Activated naive CD8-positive, alpha-beta T cell (primary cell): ENCODE results near the gene RRAS.

Source experiments
- H3K27ac Mint-ChIP-seq: one replicate; pipeline ENCODE4 v1.8.0; 2021; ENCODE audit warnings: mixed read lengths
- H3K27me3 Mint-ChIP-seq: one replicate; pipeline ENCODE4 v1.8.0; 2021; ENCODE audit warnings: mixed read lengths
- H3K36me3 Mint-ChIP-seq: one replicate; pipeline ENCODE4 v1.8.0; 2021; ENCODE audit warnings: mixed read lengths
- H3K4me1 Mint-ChIP-seq: one replicate; pipeline ENCODE4 v1.8.0; 2021; ENCODE audit warnings: low read depth, mixed read lengths
- H3K4me3 Mint-ChIP-seq: one replicate; pipeline ENCODE4 v1.8.0; 2021; ENCODE audit warnings: mild to moderate bottlenecking, mixed read lengths
- H3K9me3 Mint-ChIP-seq: one replicate; pipeline ENCODE4 v1.8.0; 2021; ENCODE audit warnings: low read depth, mixed read lengths

RRAS gene

DNA sequence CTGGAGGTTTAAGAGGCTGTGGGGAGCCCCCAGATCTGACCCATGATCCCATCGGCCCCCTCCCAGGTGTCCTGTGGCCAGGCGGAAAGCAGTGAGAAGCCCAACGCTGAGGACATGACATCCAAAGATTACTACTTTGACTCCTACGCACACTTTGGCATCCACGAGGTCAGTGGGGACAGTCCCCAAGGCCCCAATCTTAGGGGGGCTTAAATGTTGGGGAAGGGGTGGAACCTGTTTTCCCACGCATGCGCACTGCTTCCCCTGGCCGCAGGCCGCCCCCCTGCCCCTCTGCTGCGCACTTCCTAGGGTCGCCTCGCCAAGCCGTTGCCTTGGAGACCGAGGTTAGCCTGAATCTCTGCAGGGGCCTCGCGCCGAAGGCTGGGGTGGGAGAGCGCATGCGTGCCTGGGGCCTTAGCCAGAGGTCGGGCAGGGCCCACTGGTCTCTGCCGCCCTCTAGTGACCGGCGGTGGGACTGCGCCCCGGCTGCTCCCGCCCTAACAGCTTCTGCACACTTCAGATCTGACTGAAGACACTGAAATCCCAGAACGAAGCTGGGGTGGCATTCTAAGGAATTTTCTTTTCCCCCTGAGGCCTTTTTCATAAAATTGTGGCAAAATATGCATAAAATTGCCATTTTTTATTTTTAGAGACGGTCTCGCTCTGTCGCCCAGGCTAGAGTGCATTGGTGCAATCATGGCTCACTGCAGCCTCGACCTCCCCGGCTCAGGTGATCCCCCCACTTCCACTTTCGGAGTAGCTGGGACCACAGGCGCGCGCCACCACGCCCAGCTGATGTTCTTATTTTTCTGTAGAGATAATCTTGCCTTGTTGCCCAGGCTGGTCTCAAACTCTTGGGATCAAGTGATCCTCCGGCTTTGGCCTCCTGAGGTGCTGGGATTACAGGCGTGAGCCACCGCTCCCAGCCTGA is 40.7 kb upstream of the RRAS start:
- no peaks in the 10 kb centered on the region for H3K27me3 Mint-ChIP-seq
- peaks cover 32% of the 10 kb centered on the region for H3K4me1 Mint-ChIP-seq
- H3K4me3 Mint-ChIP-seq: peak overlapping the region; percentile 69
- peak overlapping the region; percentile 10 for H3K27ac Mint-ChIP-seq
- no peaks in the 10 kb centered on the region for H3K36me3 Mint-ChIP-seq
- H3K9me3 Mint-ChIP-seq: no peaks in the 10 kb centered on the region

DNA sequence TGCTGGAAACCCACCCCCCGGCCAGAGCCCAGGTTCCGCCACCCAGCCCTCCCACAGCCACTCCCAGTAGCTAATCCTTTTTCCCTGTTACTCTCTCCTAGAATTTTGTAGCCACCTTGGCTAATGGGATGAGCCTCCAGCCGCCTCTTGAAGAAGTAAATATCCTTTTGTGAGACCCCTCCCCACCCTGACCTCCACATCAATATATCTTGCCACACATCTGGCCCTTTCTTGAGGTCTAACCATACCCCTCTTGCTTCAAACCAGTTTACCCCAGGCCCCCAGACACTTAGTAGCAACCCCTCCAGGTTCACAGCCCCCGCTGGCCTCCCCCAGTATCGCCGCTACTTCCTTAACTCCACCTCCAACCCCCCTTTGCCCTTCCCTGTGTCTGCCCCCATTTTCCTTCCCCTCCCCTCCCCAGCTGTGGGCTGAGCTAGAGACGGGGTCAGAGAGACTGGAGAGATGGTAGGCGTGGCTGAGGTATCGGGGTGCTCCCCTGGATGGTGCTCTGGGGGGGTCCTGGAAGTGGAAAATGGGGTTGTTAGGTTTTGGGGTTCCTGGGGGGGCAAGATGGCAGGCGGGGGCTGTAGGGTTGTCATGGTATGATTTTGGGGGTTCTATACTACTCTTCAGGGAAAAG is 39.9 kb upstream of the RRAS start:
- H3K36me3 Mint-ChIP-seq: no peaks in the 10 kb centered on the region

DNA sequence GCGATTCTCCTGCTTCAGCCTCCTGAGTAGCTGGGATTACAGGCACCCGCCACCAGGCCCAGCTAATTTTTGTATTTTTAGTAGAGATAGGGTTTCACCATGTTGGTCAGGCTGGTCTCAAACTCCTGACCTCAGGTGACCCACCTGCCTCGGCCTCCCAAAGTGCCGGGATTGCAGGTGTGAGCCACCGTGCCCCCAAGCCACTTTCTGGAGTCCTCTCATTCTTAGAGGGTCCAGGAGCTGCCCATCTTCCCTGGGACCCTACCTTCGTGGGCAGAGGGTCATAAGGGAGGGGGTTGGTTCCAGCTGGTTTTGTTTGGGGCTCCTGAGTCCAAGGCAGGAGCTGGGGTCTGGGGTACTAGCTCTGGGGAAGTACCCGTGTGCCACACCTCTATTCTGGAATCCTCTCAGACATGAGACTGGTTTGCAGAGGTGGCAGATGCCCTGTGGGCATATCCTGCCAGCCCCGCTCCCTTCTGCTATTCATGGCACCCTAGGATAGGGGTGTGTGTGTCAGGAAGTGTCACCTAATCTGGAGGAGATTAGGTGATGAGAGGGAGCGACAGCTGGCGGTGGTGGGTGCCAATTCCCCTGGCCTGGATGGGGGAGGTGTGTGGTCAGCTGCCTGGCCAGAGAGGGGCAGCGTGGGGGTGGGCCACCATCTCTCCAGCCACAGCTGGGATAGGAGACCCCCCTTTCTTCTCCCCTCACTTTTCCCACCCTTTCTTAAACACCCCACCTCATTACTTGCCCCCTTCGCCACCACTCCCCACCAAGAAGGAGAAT is 39.2 kb upstream of the RRAS start:
- Mint-ChIP-seq H3K27me3 (no peaks in the 10 kb centered on the region), H3K27ac (peak overlapping the region; percentile 16), H3K4me3 (peak overlapping the region; percentile 97), H3K9me3 (no peaks in the 10 kb centered on the region), H3K36me3 (no peaks in the 10 kb centered on the region), H3K4me1 (peaks cover 29% of the 10 kb centered on the region)

More for the DNA sequence above, 39.9 kb upstream of the RRAS start:
- H3K27me3 Mint-ChIP-seq: no peaks in the 10 kb centered on the region
- peak overlapping the region; percentile 69 for H3K4me3 Mint-ChIP-seq
- H3K9me3 Mint-ChIP-seq: no peaks in the 10 kb centered on the region
- H3K27ac Mint-ChIP-seq: peak overlapping the region; percentile 10
- H3K4me1 Mint-ChIP-seq: peaks cover 29% of the 10 kb centered on the region

DNA sequence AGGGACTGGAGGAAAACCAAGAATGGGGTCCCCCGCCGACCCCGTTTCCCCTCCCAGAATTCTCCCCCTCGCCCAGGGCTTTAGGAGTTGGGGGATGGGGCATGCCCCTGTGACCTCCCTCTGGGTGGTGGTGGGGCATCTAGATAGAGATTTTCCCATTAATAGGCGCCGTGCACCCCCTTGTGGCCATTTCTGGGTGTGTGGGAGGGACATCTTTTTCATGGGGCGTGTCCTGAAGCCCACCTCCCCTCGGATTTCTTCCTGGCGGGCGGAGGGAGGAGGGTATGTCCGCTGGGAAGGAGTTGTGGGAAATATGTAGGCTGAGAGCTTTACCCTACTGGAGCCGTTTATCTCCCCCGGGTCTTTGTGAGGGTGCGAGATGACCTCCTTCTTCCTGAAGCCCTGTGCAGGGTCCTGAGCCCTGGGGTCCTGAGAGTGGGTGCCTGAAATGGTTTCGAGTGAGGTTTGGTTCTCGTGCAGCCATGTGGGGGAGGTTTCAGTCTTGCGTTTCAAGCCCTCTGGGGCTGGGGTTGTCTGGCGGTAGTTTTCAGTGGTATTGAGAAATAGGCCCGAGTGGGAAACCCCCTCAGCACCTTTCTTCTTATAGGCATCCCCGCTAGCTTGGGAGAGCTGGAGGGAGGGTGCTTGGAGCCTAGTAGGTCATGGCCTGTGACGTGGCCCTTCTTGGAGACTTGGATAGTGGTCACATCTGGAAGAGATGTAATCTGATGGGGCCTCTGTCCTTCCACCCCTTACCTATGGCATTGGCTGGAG is 38.1 kb upstream of the RRAS start:
- H3K4me3 Mint-ChIP-seq: peak overlapping the region; percentile 97
- no peaks in the 10 kb centered on the region for H3K36me3 Mint-ChIP-seq
- H3K4me1 Mint-ChIP-seq: peaks cover 30% of the 10 kb centered on the region
- peak overlapping the region; percentile 95 for H3K27ac Mint-ChIP-seq
- H3K27me3 Mint-ChIP-seq: no peaks in the 10 kb centered on the region
- H3K9me3 Mint-ChIP-seq: no peaks in the 10 kb centered on the region

GRCh38 chr19:49677231-49677900 is 37.4 kb upstream of the RRAS start, which contains the start of gene PRMT1:
PRMT1 (plus strand) TSS chr19:49677271; CDS start chr19:49677281, 10 bp downstream.
- H3K9me3 Mint-ChIP-seq: no peaks in the 10 kb centered on the region
- no peaks in the 10 kb centered on the region for H3K36me3 Mint-ChIP-seq
- peak within 1 kb of the TSS; percentile 99 for H3K27ac Mint-ChIP-seq
- no peaks in the 10 kb centered on the region for H3K27me3 Mint-ChIP-seq
- H3K4me1 Mint-ChIP-seq: peaks cover 29% of the 10 kb centered on the region
- H3K4me3 Mint-ChIP-seq: peak within 1 kb of the TSS; percentile 97

DNA sequence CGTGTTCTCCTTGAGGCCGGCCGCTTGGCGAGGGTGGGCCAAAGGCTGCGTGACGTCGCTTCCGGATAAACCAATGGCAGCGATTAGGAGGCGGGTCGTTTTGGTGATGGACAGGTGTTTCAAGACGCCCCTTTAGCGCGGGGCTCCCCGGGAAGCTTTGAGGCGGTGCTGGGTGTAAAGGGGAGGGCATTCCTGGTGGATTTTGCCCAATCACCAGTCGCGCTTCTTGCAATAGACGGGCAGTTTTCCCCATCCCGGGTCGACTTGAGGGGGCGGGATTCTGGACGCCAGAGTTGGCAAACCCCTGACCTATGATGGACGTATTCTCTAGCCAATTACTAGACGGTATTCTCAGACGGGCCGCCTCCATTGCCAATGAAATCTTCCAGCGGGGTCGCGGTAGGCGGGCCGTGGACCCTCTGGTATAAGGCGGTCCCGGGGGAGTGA is 36.9 kb upstream of the RRAS start:
- H3K4me1 Mint-ChIP-seq: peaks cover 34% of the 10 kb centered on the region
- no peaks in the 10 kb centered on the region for H3K27me3 Mint-ChIP-seq
- H3K36me3 Mint-ChIP-seq: no peaks in the 10 kb centered on the region
- peak overlapping the region; percentile 99 for H3K27ac Mint-ChIP-seq
- H3K4me3 Mint-ChIP-seq: peak overlapping the region; percentile 94
- H3K9me3 Mint-ChIP-seq: no peaks in the 10 kb centered on the region

- peak overlapping the region; percentile 94 for H3K4me3 Mint-ChIP-seq
- no peaks in the 10 kb centered on the region for H3K9me3 Mint-ChIP-seq
- no peaks in the 10 kb centered on the region for H3K36me3 Mint-ChIP-seq
- peaks cover 34% of the 10 kb centered on the region for H3K4me1 Mint-ChIP-seq
- H3K27ac Mint-ChIP-seq: peak overlapping the region; percentile 99
- H3K27me3 Mint-ChIP-seq: no peaks in the 10 kb centered on the region
Measured at GRCh38 chr19:49676136-49676783, 36.3 kb upstream of the RRAS start.

DNA sequence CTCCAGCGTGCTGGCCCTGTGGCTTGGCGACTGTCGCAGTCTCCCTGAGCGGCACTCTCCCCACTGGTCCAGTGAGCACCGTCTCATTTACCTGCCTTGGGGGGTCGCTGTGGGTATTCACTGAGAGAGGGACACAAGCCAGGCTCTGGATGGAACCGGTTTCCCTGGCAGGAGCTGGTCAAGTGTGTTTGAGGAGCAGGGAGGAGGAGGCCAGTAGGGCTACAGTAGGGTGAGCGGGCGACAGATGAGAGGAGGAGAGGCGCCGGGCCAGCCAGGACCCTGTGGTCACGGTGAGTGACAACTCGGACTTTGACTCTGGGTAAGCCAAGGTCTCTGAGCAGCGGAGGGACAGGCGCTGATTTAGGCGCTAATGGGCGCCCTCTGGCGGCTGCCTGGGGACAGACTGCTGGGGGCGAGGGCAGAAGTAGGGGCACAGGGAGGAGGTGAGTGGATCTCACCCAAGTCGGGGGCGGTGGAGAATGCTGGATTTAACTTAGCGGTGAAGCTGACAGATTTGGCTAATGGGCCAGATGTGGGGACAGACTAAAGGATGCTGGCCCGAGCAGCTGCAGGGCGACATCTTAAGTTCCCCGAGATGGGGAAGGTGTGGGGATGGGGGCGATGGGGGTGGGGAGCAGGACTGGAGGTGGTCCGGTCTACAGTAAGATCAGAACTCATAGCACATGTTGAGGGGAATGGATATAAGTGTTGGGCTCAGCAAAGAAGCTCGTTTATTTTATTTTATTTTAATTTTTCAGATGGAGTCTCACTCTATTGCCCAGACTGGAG is 32.4 kb upstream of the RRAS start:
- Mint-ChIP-seq H3K36me3 (peaks cover 2% of the 10 kb centered on the region), H3K27ac (no peak overlapping the region), H3K4me3 (no peak overlapping the region)

DNA sequence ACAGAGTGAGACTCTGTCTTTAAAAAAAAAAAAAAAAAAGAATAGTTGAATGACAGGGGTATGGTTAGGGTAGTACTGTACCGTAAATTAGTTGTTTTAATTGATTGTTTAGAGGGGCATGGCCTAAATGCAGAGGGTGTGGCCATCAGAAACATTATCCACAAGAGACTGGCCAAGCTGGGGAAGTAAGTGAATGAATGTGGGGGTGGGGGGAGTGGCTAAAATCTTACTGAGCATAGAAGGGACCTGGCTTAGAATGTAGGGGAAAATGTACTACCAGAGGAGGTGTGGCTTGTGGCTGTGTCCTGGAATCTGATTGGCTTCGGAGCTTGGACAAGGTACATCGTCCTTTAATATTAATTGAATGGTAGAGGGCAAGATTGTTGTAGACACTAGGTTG is 29.6 kb upstream of the RRAS start:
- Mint-ChIP-seq H3K27ac (no peak overlapping the region), H3K4me1 (peaks cover 25% of the 10 kb centered on the region)

More for the DNA sequence above, 32.4 kb upstream of the RRAS start:
- Mint-ChIP-seq H3K9me3 (no peaks in the 10 kb centered on the region), H3K27me3 (no peaks in the 10 kb centered on the region), H3K4me1 (peaks cover 18% of the 10 kb centered on the region)

DNA sequence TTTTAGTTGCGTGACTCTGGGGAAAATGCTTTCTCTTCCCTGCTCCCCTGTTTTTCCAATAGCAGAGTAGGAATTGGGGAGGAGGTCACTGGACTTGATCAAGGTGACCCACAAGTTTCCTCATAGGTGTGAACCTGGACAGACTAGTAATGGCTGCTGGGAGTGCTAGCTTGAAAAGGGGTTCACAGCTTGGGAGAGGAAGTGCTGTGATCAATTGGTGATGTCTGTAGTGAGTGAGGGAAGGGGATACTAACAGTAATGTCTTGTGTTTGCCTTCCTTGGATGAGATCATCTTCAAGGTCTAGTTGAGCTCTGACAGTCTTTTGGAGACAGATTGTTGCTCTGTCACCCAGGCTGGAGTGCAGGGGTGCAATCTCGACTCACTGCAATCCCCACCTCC is 27.5 kb upstream of the RRAS start:
- Mint-ChIP-seq H3K27me3 (no peaks in the 10 kb centered on the region), H3K27ac (no peak overlapping the region), H3K36me3 (peaks cover 2% of the 10 kb centered on the region), H3K4me1 (peaks cover 40% of the 10 kb centered on the region), H3K4me3 (peak overlapping the region; percentile 99), H3K9me3 (no peaks in the 10 kb centered on the region)

More for the DNA sequence above, 29.6 kb upstream of the RRAS start:
- H3K36me3 Mint-ChIP-seq: peaks cover 2% of the 10 kb centered on the region
- no peaks in the 10 kb centered on the region for H3K9me3 Mint-ChIP-seq
- no peak overlapping the region for H3K4me3 Mint-ChIP-seq
- H3K27me3 Mint-ChIP-seq: no peaks in the 10 kb centered on the region

DNA sequence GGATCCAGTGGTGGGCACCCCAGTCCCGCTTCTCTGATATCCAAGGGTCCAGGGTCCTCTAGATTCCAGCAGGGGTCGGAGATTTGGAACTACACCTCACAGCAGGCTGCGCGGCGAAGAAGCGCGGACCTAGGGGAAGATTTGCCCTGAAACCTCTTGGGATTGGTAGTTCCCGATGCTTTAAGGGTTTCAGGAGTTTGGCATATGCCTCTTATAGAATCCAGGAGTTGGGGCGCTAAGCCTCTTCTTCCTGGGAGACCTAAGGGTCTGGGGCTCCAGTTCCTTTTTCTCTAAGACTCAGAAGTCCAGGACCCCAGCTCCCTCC is 26.1 kb upstream of the RRAS start:
- H3K36me3 Mint-ChIP-seq: peaks cover 2% of the 10 kb centered on the region

GRCh38 chr19:49665351-49666119 is 25.6 kb upstream of the RRAS start, which contains the start of the genes BCL2L12 and IRF3:
BCL2L12 (plus strand) TSS chr19:49665933; CDS start chr19:49666693, 760 bp downstream.
IRF3 (minus strand) TSS chr19:49665857; CDS start chr19:49664838, 1,019 bp downstream.
- H3K27me3 Mint-ChIP-seq: no peaks in the 10 kb centered on the region
- H3K4me3 Mint-ChIP-seq: peak within 1 kb of the TSS; percentile 99
- H3K9me3 Mint-ChIP-seq: no peaks in the 10 kb centered on the region
- peaks cover 2% of the 10 kb centered on the region for H3K36me3 Mint-ChIP-seq
- peak within 1 kb of the TSS; percentile 96 for H3K27ac Mint-ChIP-seq
- peaks cover 35% of the 10 kb centered on the region for H3K4me1 Mint-ChIP-seq

More for the DNA sequence above, 26.1 kb upstream of the RRAS start:
- H3K4me1 Mint-ChIP-seq: peaks cover 35% of the 10 kb centered on the region
- no peaks in the 10 kb centered on the region for H3K27me3 Mint-ChIP-seq
- H3K9me3 Mint-ChIP-seq: no peaks in the 10 kb centered on the region
- H3K4me3 Mint-ChIP-seq: peak overlapping the region; percentile 99
- peak overlapping the region; percentile 96 for H3K27ac Mint-ChIP-seq
